HepG2 (cell line): ENCODE data around the gene GNB3. TPM values are rescaled to one million over a fixed set of nuclear protein-coding genes. Genes with fewer than 3 reads are reported as not detected.

Experiments used
- ATAC-seq: fragments of 200-7000 bp; cut with Tn5 transposase; 3 replicates; pipeline ENCODE4 v1.9.1; 2020; ENCODE audit warnings: mild to moderate bottlenecking, moderate library complexity
- BruUV-seq: library from RNA; stranded (reverse); fragments of 400-500 nt; replicated peaks from 2 replicates; lab custom pipeline; 2021; lab: Mats Ljungman, UMichigan
- CTCF ChIA-PET: fragments of 300-600 bp; formaldehyde crosslinking; extraction: SDS; loops from one replicate; lab custom pipeline; 2021; ENCODE audit warnings: low total read pairs, inconsistent platforms, low intra/inter-chr PET ratio; lab: Yijun Ruan, JAX
- POLR2A ChIA-PET: fragments of 350-600 bp; sonication (Branson Sonifier 250); formaldehyde crosslinking; loops from one replicate; lab custom pipeline; 2020; ENCODE audit warnings: antibody characterized with exemption, inconsistent platforms; lab: Yijun Ruan, JAX
- DNase-seq: peaks from one replicate; pipeline ENCODE4 v3.0.0-alpha.2; 2015; ENCODE audit warnings: low spot score
- FAIRE-seq: peaks from 3 replicates; lab custom pipeline; 2011; peaks lifted over from hg19 to GRCh38; lab: Jason Lieb, UNC
- H2AFZ ChIP-seq: one replicate; pipeline ENCODE4 v1.6.1; 2011; ENCODE audit warnings: low read length, inconsistent platforms
- H3K27ac ChIP-seq: fragments of 300-600 bp; 3 replicates; pipeline ENCODE4 v1.8.0; 2011; ENCODE audit warnings: mixed run types, mild to moderate bottlenecking, mixed read lengths, low read length, inconsistent platforms; ENCODE audit not compliant: insufficient read depth; ENCODE audit errors: extremely low read length
- H3K27me3 ChIP-seq, 2 experiments: fragments of 200-600 bp in 1 of 2; 2 replicates in 1 of 2; 3 replicates in 1 of 2; pipeline versions ENCODE4 v1.6.0 to v1.8.0; 2011; ENCODE audit warnings: low read length in 2 of 2, mild to moderate bottlenecking in 2 of 2, moderate library complexity in 2 of 2, inconsistent platforms in 1 of 2; ENCODE audit not compliant: insufficient read depth in 2 of 2, control insufficient read depth in 1 of 2
- H3K36me3 ChIP-seq, 2 experiments: fragments of 200-600 bp in 1 of 2; replicated peaks in 1 of 2; 2 replicates in 1 of 2; 3 replicates in 1 of 2; pipeline versions ENCODE4 v1.5.1 to v1.8.0; 2011; ENCODE audit warnings: low read length in 2 of 2, inconsistent platforms in 1 of 2; ENCODE audit not compliant: insufficient read depth in 2 of 2, control insufficient read depth in 1 of 2
- H3K4me1 ChIP-seq: 2 replicates; pipeline ENCODE4 v1.5.1; 2012; ENCODE audit warnings: low read length, inconsistent platforms; ENCODE audit not compliant: insufficient read depth
- H3K4me2 ChIP-seq: 2 replicates; pipeline ENCODE4 v1.6.0; 2011; ENCODE audit warnings: low read depth, low read length, inconsistent platforms
- H3K4me3 ChIP-seq, 3 experiments: fragments of 200-600 bp in 1 of 3; sonication (generic), shearing (Covaris generic) in 1 of 3; replicated peaks in 1 of 3; 2 replicates each; pipeline ENCODE4 v1.5.1; 2011 to 2016; ENCODE audit warnings: low read length in 3 of 3, inconsistent platforms in 2 of 3, low read depth in 2 of 3, mild to moderate bottlenecking in 2 of 3, control low read depth in 1 of 3, mixed read lengths in 1 of 3; ENCODE audit not compliant: insufficient read depth in 1 of 3
- H3K79me2 ChIP-seq: one replicate; pipeline ENCODE4 v1.6.1; 2011; ENCODE audit warnings: low read length, inconsistent platforms; ENCODE audit not compliant: insufficient read depth
- H3K9ac ChIP-seq: 2 replicates; pipeline ENCODE4 v1.6.0; 2011; ENCODE audit warnings: mild to moderate bottlenecking, low read depth, low read length, inconsistent platforms; ENCODE audit not compliant: insufficient read depth
- H3K9me3 ChIP-seq: 2 replicates; pipeline ENCODE4 v1.5.1; 2012; ENCODE audit warnings: mild to moderate bottlenecking, low read length
- H4K20me1 ChIP-seq: 2 replicates; pipeline ENCODE4 v1.6.0; 2011; ENCODE audit warnings: inconsistent platforms, mild to moderate bottlenecking, low read length, moderate library complexity; ENCODE audit not compliant: insufficient read depth
- BCL6 ChIP-seq: IDR thresholded peaks from 2 replicates; pipeline ENCODE4 v1.6.1; 2016; ENCODE audit warnings: missing genetic modification reagents, missing compliant biosample characterization
- HCFC1 ChIP-seq: fragments of 150-350 bp; IDR thresholded peaks from 2 replicates; pipeline ENCODE4 v1.6.1; 2014; ENCODE audit warnings: low read depth, low read length
- MED13 ChIP-seq: sonication (generic); formaldehyde crosslinking; IDR thresholded peaks from 2 replicates; pipeline ENCODE4 v1.5.0; 2020; ENCODE audit warnings: missing genetic modification reagents
- MIER3 ChIP-seq: IDR thresholded peaks from 2 replicates; pipeline ENCODE4 v1.6.1; 2016; ENCODE audit warnings: missing compliant biosample characterization, borderline replicate concordance
- SAP130 ChIP-seq: IDR thresholded peaks from 2 replicates; pipeline ENCODE4 v1.6.1; 2016; ENCODE audit warnings: low read depth
- SIX4 ChIP-seq: sonication (generic); formaldehyde crosslinking; IDR thresholded peaks from 2 replicates; pipeline ENCODE4 v1.4.0; 2020; ENCODE audit warnings: missing genetic modification reagents
- SMAD3 ChIP-seq: sonication (generic); formaldehyde crosslinking; IDR thresholded peaks from 2 replicates; pipeline ENCODE4 v1.4.0; 2020; ENCODE audit warnings: missing genetic modification reagents
- STAG1 ChIP-seq: sonication (generic); formaldehyde crosslinking; IDR thresholded peaks from 2 replicates; pipeline ENCODE4 v1.4.0; 2020; ENCODE audit warnings: missing genetic modification reagents
- ZNF329 ChIP-seq: sonication (generic); formaldehyde crosslinking; IDR thresholded peaks from 2 replicates; pipeline ENCODE4 v1.9.0; 2021; ENCODE audit warnings: low read depth, mild to moderate bottlenecking, missing genetic modification reagents
- ZNF543 ChIP-seq: sonication (generic); formaldehyde crosslinking; IDR thresholded peaks from 2 replicates; pipeline ENCODE4 v1.4.0; 2020; ENCODE audit warnings: mild to moderate bottlenecking, missing genetic modification reagents
- ZNF547 ChIP-seq: sonication (generic); formaldehyde crosslinking; IDR thresholded peaks from 2 replicates; pipeline ENCODE4 v1.5.1; 2020; ENCODE audit warnings: mild to moderate bottlenecking, missing genetic modification reagents
- ZNF883 ChIP-seq: sonication (generic); formaldehyde crosslinking; IDR thresholded peaks from 2 replicates; pipeline ENCODE4 v1.5.1; 2020; ENCODE audit warnings: mild to moderate bottlenecking, missing genetic modification reagents; ENCODE audit errors: not compliant biosample characterization
- WGBS: methylation state at CpG from one replicate; pipeline ENCODE4 v1.1.6; 2017; ENCODE audit warnings: low lambda C conversion rate; 5-methylcytosine and 5-hydroxymethylcytosine counted together
- in situ Hi-C: cut with HindIII; loops from 2 replicates; pipeline ENCODE4 v1.10.0; 2017; ENCODE audit warnings: low pct_unique_long_range_greater_than_20kb; ENCODE audit not compliant: extremely low pct_ligation_motif_present
- intact Hi-C: fragments of 100-400 bp; cut with micrococcal nuclease; formaldehyde crosslinking; loops from one replicate; pipeline ENCODE4 v1.10.0; 2022; ENCODE audit not compliant: unreplicated experiment
- polyA plus RNA-seq, 8 experiments: library from polyadenylated mRNA; depleted of rRNA in 3 of 8; stranded (reverse) in 7 of 8; unstranded in 1 of 8; fragments of >200 nt; fragmentation: Illumina TruSeq in 4 of 8; extraction: Trizol in 4 of 8; gene quantifications; 2 replicates each; pipeline versions ENCODE4 v1.2.1 to v1.2.3, GENCODE V29; 2011 to 2016; ENCODE audit warnings: low read depth in 4 of 8, missing spikeins in 1 of 8, mixed read lengths in 1 of 8; ENCODE audit not compliant: insufficient read depth in 1 of 8
- total RNA-seq, 5 experiments: library from RNA; depleted of rRNA; stranded (reverse); fragments of >200 nt; fragmentation: Illumina TruSeq; extraction: Trizol; gene quantifications; 2 replicates each; pipeline ENCODE4 v1.2.3, GENCODE V29; 2016; ENCODE audit warnings: low read depth in 1 of 5
- TF ChIP-seq, protein P1 (sequence below): sonication (generic); formaldehyde crosslinking; conservative IDR thresholded peaks from 2 replicates; pipeline ENCODE4 v1.4.0; 2020; ENCODE audit warnings: missing genetic modification reagents
- TF ChIP-seq, protein P2 (sequence below): sonication (generic); formaldehyde crosslinking; IDR thresholded peaks from 2 replicates; pipeline ENCODE4 v1.4.0; 2020; ENCODE audit warnings: missing genetic modification reagents
- TF ChIP-seq, protein P3 (sequence below): sonication (generic); formaldehyde crosslinking; IDR thresholded peaks from 2 replicates; pipeline ENCODE4 v1.9.0; 2022; ENCODE audit warnings: missing genetic modification reagents, mild to moderate bottlenecking, borderline replicate concordance
- TF ChIP-seq, protein P4 (sequence below): IDR thresholded peaks from 2 replicates; pipeline ENCODE4 v1.4.0; 2020; ENCODE audit warnings: mild to moderate bottlenecking, missing genetic modification reagents

Gene GNB3
- total and polyA plus RNA-seq, 2 of the 13 experiments (the other 11 are each of a cell fraction or from before 2014, with no cell fraction given) = 1.3 to 3.6 TPM

DNA sequence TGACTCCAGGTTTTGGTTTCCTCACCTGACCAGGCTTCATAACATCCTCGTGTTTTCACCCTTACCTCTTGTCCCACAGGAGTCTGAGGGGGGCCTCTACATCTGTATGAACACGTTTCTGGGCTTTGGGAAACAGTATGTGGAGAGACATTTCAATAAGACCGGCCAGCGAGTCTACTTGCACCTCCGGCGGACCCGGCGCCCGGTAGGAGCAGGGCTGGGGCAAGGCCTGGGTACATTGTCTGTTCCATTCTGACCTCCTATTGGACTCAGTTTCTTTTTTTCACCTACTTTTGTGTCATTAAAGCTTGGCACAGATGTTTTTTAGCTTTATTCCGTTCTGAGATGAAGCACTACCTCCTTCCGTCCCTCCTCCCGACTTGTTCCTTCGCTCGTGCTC lies 14.6 kb downstream of the GNB3 start:
- Histone ChIP-seq H2AFZ (no peak overlapping the region), H3K27me3 (no peaks in the 10 kb centered on the region), H3K27ac (no peak overlapping the region), H3K4me1 (peaks cover 22% of the 10 kb centered on the region), H3K9ac (no peak overlapping the region), H3K36me3 (peaks cover 23 to 52% of the 10 kb centered on the region in 2 experiments)
- BruUV-seq = no TSS peak
- in situ Hi-C loops = no loop called here
- no peak for DNase-seq
- CTCF ChIA-PET = no interaction called here
- 95% methylated on average over 14 of the region's 14 CpGs for WGBS
- no peak for TF ChIP-seq STAG1 (CRISPR knock-in tag)
- TF ChIP-seq, protein P1, sequence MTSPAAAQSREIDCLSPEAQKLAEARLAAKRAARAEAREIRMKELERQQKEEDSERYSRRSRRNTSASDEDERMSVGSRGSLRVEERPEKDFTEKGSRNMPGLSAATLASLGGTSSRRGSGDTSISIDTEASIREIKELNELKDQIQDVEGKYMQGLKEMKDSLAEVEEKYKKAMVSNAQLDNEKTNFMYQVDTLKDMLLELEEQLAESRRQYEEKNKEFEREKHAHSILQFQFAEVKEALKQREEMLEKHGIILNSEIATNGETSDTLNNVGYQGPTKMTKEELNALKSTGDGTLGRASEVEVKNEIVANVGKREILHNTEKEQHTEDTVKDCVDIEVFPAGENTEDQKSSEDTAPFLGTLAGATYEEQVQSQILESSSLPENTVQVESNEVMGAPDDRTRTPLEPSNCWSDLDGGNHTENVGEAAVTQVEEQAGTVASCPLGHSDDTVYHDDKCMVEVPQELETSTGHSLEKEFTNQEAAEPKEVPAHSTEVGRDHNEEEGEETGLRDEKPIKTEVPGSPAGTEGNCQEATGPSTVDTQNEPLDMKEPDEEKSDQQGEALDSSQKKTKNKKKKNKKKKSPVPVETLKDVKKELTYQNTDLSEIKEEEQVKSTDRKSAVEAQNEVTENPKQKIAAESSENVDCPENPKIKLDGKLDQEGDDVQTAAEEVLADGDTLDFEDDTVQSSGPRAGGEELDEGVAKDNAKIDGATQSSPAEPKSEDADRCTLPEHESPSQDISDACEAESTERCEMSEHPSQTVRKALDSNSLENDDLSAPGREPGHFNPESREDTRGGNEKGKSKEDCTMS (CRISPR knock-in tag) = no peak
- TF ChIP-seq SIX4 (CRISPR knock-in tag) = no peak
- no peak for TF ChIP-seq ZNF543 (CRISPR knock-in tag)
- TF ChIP-seq MIER3 (CRISPR knock-in tag) = no peak
- no peak for TF ChIP-seq BCL6 (CRISPR knock-in tag)
- TF ChIP-seq SMAD3 = no peak
- TF ChIP-seq, protein P2, sequence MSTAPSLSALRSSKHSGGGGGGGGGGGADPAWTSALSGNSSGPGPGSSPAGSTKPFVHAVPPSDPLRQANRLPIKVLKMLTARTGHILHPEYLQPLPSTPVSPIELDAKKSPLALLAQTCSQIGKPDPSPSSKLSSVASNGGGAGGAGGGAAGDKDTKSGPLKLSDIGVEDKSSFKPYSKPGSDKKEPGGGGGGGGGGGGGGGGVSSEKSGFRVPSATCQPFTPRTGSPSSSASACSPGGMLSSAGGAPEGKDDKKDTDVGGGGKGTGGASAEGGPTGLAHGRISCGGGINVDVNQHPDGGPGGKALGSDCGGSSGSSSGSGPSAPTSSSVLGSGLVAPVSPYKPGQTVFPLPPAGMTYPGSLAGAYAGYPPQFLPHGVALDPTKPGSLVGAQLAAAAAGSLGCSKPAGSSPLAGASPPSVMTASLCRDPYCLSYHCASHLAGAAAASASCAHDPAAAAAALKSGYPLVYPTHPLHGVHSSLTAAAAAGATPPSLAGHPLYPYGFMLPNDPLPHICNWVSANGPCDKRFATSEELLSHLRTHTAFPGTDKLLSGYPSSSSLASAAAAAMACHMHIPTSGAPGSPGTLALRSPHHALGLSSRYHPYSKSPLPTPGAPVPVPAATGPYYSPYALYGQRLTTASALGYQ (CRISPR knock-in tag) = no peak
- TF ChIP-seq SAP130 = no peak
- TF ChIP-seq MED13 (CRISPR knock-in tag) = no peak
- no peak for TF ChIP-seq ZNF329 (CRISPR knock-in tag)
- no peak for TF ChIP-seq ZNF883 (CRISPR knock-in tag)
- TF ChIP-seq, protein P3, sequence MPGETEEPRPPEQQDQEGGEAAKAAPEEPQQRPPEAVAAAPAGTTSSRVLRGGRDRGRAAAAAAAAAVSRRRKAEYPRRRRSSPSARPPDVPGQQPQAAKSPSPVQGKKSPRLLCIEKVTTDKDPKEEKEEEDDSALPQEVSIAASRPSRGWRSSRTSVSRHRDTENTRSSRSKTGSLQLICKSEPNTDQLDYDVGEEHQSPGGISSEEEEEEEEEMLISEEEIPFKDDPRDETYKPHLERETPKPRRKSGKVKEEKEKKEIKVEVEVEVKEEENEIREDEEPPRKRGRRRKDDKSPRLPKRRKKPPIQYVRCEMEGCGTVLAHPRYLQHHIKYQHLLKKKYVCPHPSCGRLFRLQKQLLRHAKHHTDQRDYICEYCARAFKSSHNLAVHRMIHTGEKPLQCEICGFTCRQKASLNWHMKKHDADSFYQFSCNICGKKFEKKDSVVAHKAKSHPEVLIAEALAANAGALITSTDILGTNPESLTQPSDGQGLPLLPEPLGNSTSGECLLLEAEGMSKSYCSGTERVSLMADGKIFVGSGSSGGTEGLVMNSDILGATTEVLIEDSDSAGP (CRISPR knock-in tag) = no peak
- TF ChIP-seq ZNF547 (CRISPR knock-in tag) = no peak
- TF ChIP-seq HCFC1 = no peak
- TF ChIP-seq, protein P4, sequence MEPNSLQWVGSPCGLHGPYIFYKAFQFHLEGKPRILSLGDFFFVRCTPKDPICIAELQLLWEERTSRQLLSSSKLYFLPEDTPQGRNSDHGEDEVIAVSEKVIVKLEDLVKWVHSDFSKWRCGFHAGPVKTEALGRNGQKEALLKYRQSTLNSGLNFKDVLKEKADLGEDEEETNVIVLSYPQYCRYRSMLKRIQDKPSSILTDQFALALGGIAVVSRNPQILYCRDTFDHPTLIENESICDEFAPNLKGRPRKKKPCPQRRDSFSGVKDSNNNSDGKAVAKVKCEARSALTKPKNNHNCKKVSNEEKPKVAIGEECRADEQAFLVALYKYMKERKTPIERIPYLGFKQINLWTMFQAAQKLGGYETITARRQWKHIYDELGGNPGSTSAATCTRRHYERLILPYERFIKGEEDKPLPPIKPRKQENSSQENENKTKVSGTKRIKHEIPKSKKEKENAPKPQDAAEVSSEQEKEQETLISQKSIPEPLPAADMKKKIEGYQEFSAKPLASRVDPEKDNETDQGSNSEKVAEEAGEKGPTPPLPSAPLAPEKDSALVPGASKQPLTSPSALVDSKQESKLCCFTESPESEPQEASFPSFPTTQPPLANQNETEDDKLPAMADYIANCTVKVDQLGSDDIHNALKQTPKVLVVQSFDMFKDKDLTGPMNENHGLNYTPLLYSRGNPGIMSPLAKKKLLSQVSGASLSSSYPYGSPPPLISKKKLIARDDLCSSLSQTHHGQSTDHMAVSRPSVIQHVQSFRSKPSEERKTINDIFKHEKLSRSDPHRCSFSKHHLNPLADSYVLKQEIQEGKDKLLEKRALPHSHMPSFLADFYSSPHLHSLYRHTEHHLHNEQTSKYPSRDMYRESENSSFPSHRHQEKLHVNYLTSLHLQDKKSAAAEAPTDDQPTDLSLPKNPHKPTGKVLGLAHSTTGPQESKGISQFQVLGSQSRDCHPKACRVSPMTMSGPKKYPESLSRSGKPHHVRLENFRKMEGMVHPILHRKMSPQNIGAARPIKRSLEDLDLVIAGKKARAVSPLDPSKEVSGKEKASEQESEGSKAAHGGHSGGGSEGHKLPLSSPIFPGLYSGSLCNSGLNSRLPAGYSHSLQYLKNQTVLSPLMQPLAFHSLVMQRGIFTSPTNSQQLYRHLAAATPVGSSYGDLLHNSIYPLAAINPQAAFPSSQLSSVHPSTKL = no peak
- TF ChIP-seq, all 625 proteins: peak for 0
- Histone ChIP-seq H3K4me3 (no peak overlapping the region), H3K4me2 (no peak overlapping the region), H3K9me3 (no peaks in the 10 kb centered on the region), H3K79me2 (peaks cover 28% of the 10 kb centered on the region), H4K20me1 (no peaks in the 10 kb centered on the region; the same call in 1 of the 2 replicates)
- FAIRE-seq (no peak), ATAC-seq (no peak)
- POLR2A ChIA-PET = interaction anchor here (0.9 to 5.2 kb wide), 2 partner anchors 12 to 18 kb away, joined by 3 to 132 read pairs; partner anchors contain the start of genes SPSB2 and TPI1
- intact Hi-C loops = no loop called here
